ENCODE results near the gene PERM1.

- TF ChIP-seq POLR2A (IDR thresholded peaks at IDR 0.05): no peak
- no peak for TF ChIP-seq CTCF (IDR thresholded peaks at IDR 0.05)
These were observed 18.0 kb downstream of the PERM1 start for GRCh38 chr1:963746-964525.

All from Peyer's patch (tissue), 4 donors.